Activated T-helper 1 cell treated with anti-CD3 and anti-CD28 coated beads, Interleukin-12 subunit alpha, Interleukin-12 subunit beta, Interleukin-2, Interleukin-4 antibody, amounts not matched to agents 30 ng/mL and 10 ng/mL and 1 ng/mL, durations not matched to agents 14 hours and 24 hours and 36 hours (primary cell): Measurements from ENCODE around the gene HNRNPK. TPM values are rescaled to one million over a fixed set of nuclear protein-coding genes. Genes with fewer than 3 reads are reported as not detected.
"Not testable (repeated sequence)": the region's sequence is repeated elsewhere in the genome, so short reads cannot be mapped to it uniquely, and the experiment has no call there.

Experiments used
- DNase-seq: peaks from one replicate; pipeline ENCODE4 v3.0.0; 2021; ENCODE audit warnings: low spot score
- H3K27ac Mint-ChIP-seq: one replicate; pipeline ENCODE4 v1.8.0; 2021; ENCODE audit warnings: mild to moderate bottlenecking, mixed read lengths
- H3K27me3 Mint-ChIP-seq: one replicate; pipeline ENCODE4 v1.8.0; 2022; ENCODE audit warnings: mild to moderate bottlenecking, moderate library complexity, mixed read lengths; ENCODE audit not compliant: insufficient read depth
- H3K36me3 Mint-ChIP-seq: one replicate; pipeline ENCODE4 v1.8.0; 2021; ENCODE audit warnings: low read depth, mixed read lengths
- H3K4me1 Mint-ChIP-seq: one replicate; pipeline ENCODE4 v1.8.0; 2021; ENCODE audit warnings: low read depth, mixed read lengths
- H3K4me3 Mint-ChIP-seq: one replicate; pipeline ENCODE4 v1.8.0; 2021; ENCODE audit warnings: mild to moderate bottlenecking, moderate library complexity, mixed read lengths
- H3K9me3 Mint-ChIP-seq: one replicate; pipeline ENCODE4 v1.8.0; 2021; ENCODE audit warnings: mixed read lengths
- intact Hi-C: fragments of 100-400 bp; cut with micrococcal nuclease; formaldehyde crosslinking; loops from one replicate; pipeline ENCODE4 v1.15.1; 2024
- total RNA-seq: library from RNA; stranded (reverse); gene quantifications from 2 replicates; pipeline ENCODE4 v1.2.3, GENCODE V29; 2022

The HNRNPK gene
- total RNA-seq, 1 donor from 2014 or later, result 861 TPM

GRCh38 chr9:83969602-83970001 is 10.4 kb downstream of the HNRNPK start:
- no peak overlapping the region for H3K27ac Mint-ChIP-seq
- no peaks in the 10 kb centered on the region for H3K9me3 Mint-ChIP-seq
- intact Hi-C loops, result loop anchor here (1.0 kb wide), 1 partner anchor 10 kb away; no protein-coding TSS in a partner anchor
- DNase-seq, result no peak
- H3K36me3 Mint-ChIP-seq, result peaks cover 69% of the 10 kb centered on the region
- H3K27me3 Mint-ChIP-seq, result no peaks in the 10 kb centered on the region
- no peak overlapping the region for H3K4me3 Mint-ChIP-seq
- peaks cover 38% of the 10 kb centered on the region for H3K4me1 Mint-ChIP-seq

DNA sequence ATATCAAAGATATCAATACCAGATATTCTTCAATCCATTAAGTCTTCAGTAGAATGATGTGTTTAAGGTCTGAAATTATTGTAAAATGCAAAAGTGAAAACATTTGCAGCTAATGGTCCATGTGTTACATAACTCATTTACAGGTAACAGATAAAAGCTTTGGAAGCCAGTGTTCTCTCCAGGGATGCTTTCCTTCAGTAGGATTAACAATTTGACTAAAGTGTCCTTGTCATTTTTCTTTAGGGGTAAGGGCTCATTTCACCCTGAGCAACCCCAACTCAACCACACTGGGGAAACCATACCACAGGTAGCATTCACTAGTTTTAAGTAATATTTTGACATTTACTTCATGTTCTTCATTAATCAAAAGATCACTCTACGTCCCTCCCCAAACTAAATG is 12.9 kb downstream of the HNRNPK start:
- no peak overlapping the region for H3K4me3 Mint-ChIP-seq
- peaks cover 55% of the 10 kb centered on the region for H3K36me3 Mint-ChIP-seq

GRCh38 chr9:83966209-83966582 is 13.8 kb downstream of the HNRNPK start:
- Mint-ChIP-seq H3K36me3 (peaks cover 46% of the 10 kb centered on the region), H3K4me1 (peaks cover 21% of the 10 kb centered on the region), H3K27me3 (no peaks in the 10 kb centered on the region), H3K9me3 (no peaks in the 10 kb centered on the region), H3K27ac (no peak overlapping the region), H3K4me3 (no peak overlapping the region)
- intact Hi-C loops, result no loop called here
- no peak for DNase-seq

More for the DNA sequence above, 12.9 kb downstream of the HNRNPK start:
- H3K9me3 Mint-ChIP-seq, result no peaks in the 10 kb centered on the region
- DNase-seq, result no peak
- no peaks in the 10 kb centered on the region for H3K27me3 Mint-ChIP-seq
- H3K4me1 Mint-ChIP-seq, result peaks cover 29% of the 10 kb centered on the region
- intact Hi-C loops, result loop anchor here (1.0 kb wide), 1 partner anchor 11 kb away; no protein-coding TSS in a partner anchor
- H3K27ac Mint-ChIP-seq, result peak overlapping the region; percentile 31

- Mint-ChIP-seq H3K36me3 (peaks cover 42% of the 10 kb centered on the region), H3K27me3 (no peaks in the 10 kb centered on the region), H3K4me3 (no peak overlapping the region), H3K27ac (peak overlapping the region; percentile 72), H3K4me1 (peaks cover 17% of the 10 kb centered on the region), H3K9me3 (no peaks in the 10 kb centered on the region)
- DNase-seq, result no peak
- intact Hi-C loops, result loop anchor here (1.0 kb wide), 1 partner anchor 9 kb away; a partner anchor contains a TSS
These were observed 14.4 kb downstream of the HNRNPK start for GRCh38 chr9:83965350-83966208.

DNA sequence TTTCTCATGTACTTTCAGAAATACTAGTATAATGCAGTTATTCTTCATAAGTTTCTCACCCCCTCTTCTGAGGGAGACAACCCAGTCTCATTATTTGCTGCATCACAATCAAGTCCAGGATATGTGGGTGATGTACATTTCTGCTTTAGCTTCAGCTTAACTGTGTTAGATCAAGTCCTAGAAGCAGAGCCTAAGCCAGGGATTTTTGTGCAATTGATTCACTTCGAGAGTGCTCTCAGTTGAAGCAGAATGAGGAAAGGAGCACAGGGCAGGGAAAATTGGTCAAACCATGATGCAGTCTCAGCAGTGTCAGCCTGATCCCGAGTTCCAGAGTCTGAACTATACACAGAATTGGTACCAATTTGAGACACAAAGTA is 15.1 kb downstream of the HNRNPK start:
- intact Hi-C loops, result loop anchor here (1.0 kb wide), 1 partner anchor 9 kb away; a partner anchor contains a TSS
- H3K27me3 Mint-ChIP-seq, result no peaks in the 10 kb centered on the region
- H3K4me3 Mint-ChIP-seq, result no peak overlapping the region
- H3K36me3 Mint-ChIP-seq, result peaks cover 35% of the 10 kb centered on the region
- peaks cover 11% of the 10 kb centered on the region for H3K4me1 Mint-ChIP-seq
- no peaks in the 10 kb centered on the region for H3K9me3 Mint-ChIP-seq
- no peak for DNase-seq
- H3K27ac Mint-ChIP-seq, result no peak overlapping the region

DNA sequence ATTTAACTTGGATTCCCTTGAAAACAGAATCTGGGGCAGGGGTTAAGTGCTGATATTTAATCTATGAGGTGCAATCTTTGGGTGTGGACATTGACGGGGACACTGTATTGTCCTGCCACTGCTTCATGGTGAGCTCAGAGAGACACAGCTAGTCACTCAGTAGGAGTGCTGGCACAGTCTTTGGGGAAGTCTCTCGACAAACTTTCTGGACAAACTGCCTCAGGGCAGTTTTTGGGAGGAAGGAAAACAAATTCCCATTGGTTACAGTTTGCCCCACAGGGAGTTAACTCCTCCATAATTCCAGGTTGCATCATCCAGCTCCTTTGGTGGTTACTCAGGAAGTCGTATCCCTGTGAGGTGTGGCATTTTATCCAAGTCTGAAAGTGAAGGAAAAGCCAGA is 17.9 kb downstream of the HNRNPK start:
- intact Hi-C loops, result no loop called here
- H3K9me3 Mint-ChIP-seq, result no peaks in the 10 kb centered on the region
- no peak overlapping the region for H3K27ac Mint-ChIP-seq
- peaks cover 14% of the 10 kb centered on the region for H3K36me3 Mint-ChIP-seq
- no peak for DNase-seq
- H3K27me3 Mint-ChIP-seq, result no peaks in the 10 kb centered on the region
- H3K4me1 Mint-ChIP-seq, result peaks cover 2% of the 10 kb centered on the region
- no peak overlapping the region for H3K4me3 Mint-ChIP-seq

GRCh38 chr9:83960991-83961390 is 19.0 kb downstream of the HNRNPK start:
- Mint-ChIP-seq H3K27ac (no peak overlapping the region), H3K4me3 (no peak overlapping the region)
- intact Hi-C loops, result no loop called here

DNA sequence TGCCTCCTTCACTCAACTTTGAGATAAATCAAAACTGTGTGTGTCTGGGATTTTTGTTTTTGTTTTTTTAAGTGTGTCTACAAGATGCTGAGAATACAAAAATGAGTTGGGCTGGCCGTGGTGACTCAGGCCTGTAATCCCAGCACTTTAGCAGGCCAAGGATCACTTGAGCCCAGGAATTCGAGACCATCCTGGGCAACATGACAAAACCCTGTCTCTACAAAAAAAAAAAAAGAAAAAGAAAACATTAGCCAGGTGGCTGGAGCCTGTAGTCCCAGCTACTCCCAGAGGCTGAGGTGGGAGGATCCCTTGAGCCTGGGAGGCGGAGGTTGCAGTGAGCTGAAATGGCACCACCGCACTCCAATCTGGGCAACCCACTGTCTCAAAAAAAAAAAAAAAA is 21.0 kb downstream of the HNRNPK start:
- DNase-seq, result no peak
- H3K4me1 Mint-ChIP-seq, result peaks cover 17% of the 10 kb centered on the region
- no peaks in the 10 kb centered on the region for H3K27me3 Mint-ChIP-seq
- intact Hi-C loops, result no loop called here
- H3K27ac Mint-ChIP-seq, result no peak overlapping the region
- peaks cover 7% of the 10 kb centered on the region for H3K36me3 Mint-ChIP-seq
- H3K9me3 Mint-ChIP-seq, result no peaks in the 10 kb centered on the region
- peak overlapping the region; percentile 21 for H3K4me3 Mint-ChIP-seq

More at GRCh38 chr9:83960991-83961390, 19.0 kb downstream of the HNRNPK start:
- Mint-ChIP-seq H3K9me3 (no peaks in the 10 kb centered on the region), H3K36me3 (peaks cover 9% of the 10 kb centered on the region), H3K4me1 (peaks cover 9% of the 10 kb centered on the region), H3K27me3 (no peaks in the 10 kb centered on the region)
- DNase-seq, result no peak

GRCh38 chr9:83957248-83957513 is 22.8 kb downstream of the HNRNPK start:
- peak overlapping the region; percentile 92 for H3K4me3 Mint-ChIP-seq
- no peak for DNase-seq
- no peaks in the 10 kb centered on the region for H3K27me3 Mint-ChIP-seq
- peaks cover 7% of the 10 kb centered on the region for H3K36me3 Mint-ChIP-seq
- H3K27ac Mint-ChIP-seq, result peak overlapping the region; percentile 77
- intact Hi-C loops, result no loop called here
- no peaks in the 10 kb centered on the region for H3K9me3 Mint-ChIP-seq
- peaks cover 17% of the 10 kb centered on the region for H3K4me1 Mint-ChIP-seq

DNA sequence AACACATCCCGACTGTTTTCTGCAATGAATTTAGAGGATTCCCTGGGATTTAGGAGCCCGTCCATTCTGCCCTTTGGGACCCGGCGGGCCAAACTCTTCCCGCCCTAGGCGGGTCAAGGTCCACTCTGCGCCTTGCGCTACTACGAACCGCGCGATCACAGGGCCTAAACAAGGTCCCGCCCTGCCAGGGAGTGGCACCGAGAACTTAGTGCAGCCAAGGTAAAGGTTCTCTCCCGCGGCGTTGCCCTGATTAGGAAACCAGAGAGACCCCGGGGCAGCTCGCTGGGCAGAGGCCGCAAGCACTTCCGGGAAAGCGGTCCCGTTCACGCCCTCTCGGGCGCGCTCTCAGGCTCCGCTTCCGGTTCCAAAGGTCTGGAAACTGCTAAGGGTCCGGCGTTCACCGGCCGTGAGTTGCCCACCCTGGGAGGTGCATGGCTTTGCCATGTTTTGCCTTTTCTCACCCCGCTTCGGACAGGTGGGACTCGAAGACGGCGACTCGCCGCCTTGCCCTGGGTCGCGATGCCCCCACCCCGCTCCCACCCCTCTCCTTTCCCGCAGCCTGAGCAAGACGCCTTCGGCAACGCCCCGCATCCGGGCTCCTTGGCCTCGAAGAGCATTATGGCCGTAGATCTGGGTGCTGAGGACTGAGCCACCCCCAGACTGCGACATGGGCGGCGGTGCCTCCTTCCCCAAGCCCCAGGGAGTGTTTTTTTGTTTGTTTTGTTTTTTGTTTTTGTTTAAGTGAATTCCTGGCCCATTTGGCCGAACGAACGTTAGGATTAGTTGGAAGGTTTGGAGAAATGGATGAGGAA is 23.4 kb downstream of the HNRNPK start:
- H3K36me3 Mint-ChIP-seq, result peaks cover 7% of the 10 kb centered on the region
- H3K27ac Mint-ChIP-seq, result peak overlapping the region; percentile 94
- no peaks in the 10 kb centered on the region for H3K9me3 Mint-ChIP-seq
- no peaks in the 10 kb centered on the region for H3K27me3 Mint-ChIP-seq
- H3K4me1 Mint-ChIP-seq, result peaks cover 17% of the 10 kb centered on the region
- peak; percentile 64 for DNase-seq
- peak overlapping the region; percentile 92 for H3K4me3 Mint-ChIP-seq
- intact Hi-C loops, result loop anchor here (1.0 kb wide), 4 partner anchors 9 to 333 kb away; partner anchors contain the start of genes HNRNPK, IDNK, KIF27 and RMI1

DNA sequence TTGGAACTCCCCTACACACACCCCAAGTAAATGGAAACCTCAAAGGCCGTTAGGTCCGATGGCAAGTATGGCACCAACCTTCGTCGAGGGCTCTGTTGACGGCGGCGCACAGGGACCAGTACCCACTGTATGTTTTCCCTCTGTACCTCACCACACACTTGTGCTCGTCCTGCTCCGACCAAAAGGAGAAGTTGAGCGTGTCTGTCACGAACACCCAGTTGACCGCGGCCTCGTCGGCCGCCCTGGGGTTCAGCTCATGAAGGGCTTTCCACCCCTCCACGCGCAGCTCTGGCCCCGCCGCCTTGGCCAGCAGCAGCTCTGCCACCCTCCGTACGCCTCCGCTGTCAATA is 24.0 kb downstream of the HNRNPK start:
- Mint-ChIP-seq H3K27ac (peak overlapping the region; percentile 94), H3K27me3 (no peaks in the 10 kb centered on the region), H3K36me3 (peaks cover 7% of the 10 kb centered on the region), H3K4me3 (peak overlapping the region; percentile 92), H3K4me1 (peaks cover 17% of the 10 kb centered on the region), H3K9me3 (no peaks in the 10 kb centered on the region)
- intact Hi-C loops, result loop anchor here (1.0 kb wide), 4 partner anchors 9 to 333 kb away; partner anchors contain the start of genes HNRNPK, IDNK, KIF27 and RMI1
- DNase-seq, result peak; percentile 13

DNA sequence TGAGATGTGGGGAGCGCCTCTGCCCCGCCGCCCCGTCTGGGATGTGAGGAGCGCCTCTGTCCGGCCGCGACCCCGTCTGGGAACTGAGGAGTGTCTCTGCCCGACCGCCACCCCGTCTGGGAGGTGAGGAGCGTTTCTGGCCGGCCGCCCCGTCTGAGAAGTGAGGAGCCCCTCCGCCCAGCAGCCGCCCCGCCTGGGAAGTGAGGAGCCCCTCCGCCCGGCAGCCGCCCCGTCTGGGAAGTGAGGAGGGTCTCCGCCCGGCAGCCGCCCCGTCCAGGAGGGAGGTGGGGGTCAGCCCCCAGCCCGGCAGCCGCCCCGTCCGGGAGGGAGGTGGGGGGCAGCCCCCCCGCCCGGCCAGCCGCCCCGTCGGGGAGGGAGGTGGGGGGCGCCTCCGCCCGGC is 31.9 kb downstream of the HNRNPK start:
- H3K4me1 Mint-ChIP-seq, H3K4me3 Mint-ChIP-seq, H3K27me3 Mint-ChIP-seq, H3K27ac Mint-ChIP-seq, H3K9me3 Mint-ChIP-seq, intact Hi-C loops, DNase-seq: not testable (repeated sequence)
- peaks cover 22% of the 10 kb centered on the region for H3K36me3 Mint-ChIP-seq
